Caco-2 (cell line): ENCODE measurements around the gene MOB1B. TPM values are rescaled to one million over a fixed set of nuclear protein-coding genes. Genes with fewer than 3 reads are reported as not detected.

Experiments used
- BruUV-seq: library from RNA; stranded (reverse); fragments of 400-500 nt; replicated peaks from 2 replicates; lab custom pipeline; 2021; lab: Mats Ljungman, UMichigan
- CTCF ChIA-PET: fragments of 300-600 bp; sonication (Branson Sonifier 250); formaldehyde crosslinking; loops from one replicate; lab custom pipeline; 2022; ENCODE audit warnings: antibody characterized with exemption; lab: Charles Lee
- POLR2A ChIA-PET: fragments of 300-600 bp; sonication (Branson Sonifier 250); formaldehyde crosslinking; loops from one replicate; lab custom pipeline; 2022; ENCODE audit warnings: antibody characterized with exemption; lab: Charles Lee
- DNase-seq, 2 experiments: peaks; one replicate each; pipeline versions ENCODE4 v3.0.0 to v3.0.0-alpha.2; 2020 to 2022
- H3K27me3 ChIP-seq: replicated peaks from 2 replicates; pipeline ENCODE4 v1.6.0; 2011; ENCODE audit warnings: low read length; ENCODE audit not compliant: control insufficient read depth, insufficient read depth
- H3K36me3 ChIP-seq: 2 replicates; pipeline ENCODE4 v1.5.1; 2011; ENCODE audit warnings: low read length; ENCODE audit not compliant: control insufficient read depth, insufficient read depth
- H3K4me1 ChIP-seq: fragments of 250-450 bp; sonication (Bioruptor Pico); 2 replicates; pipeline ENCODE4 v1.5.1; 2020; ENCODE audit warnings: mild to moderate bottlenecking
- H3K4me3 ChIP-seq: 2 replicates; pipeline ENCODE4 v1.5.1; 2011; ENCODE audit warnings: low read depth, mild to moderate bottlenecking, control low read depth, low read length
- H3K9me3 ChIP-seq: fragments of 250-450 bp; sonication (Bioruptor Pico); 2 replicates; pipeline ENCODE4 v1.5.1; 2020; ENCODE audit warnings: mild to moderate bottlenecking, moderate library complexity
- H3K27ac Mint-ChIP-seq: one replicate; pipeline ENCODE4 v1.8.0; 2022; ENCODE audit warnings: mixed read lengths; ENCODE audit not compliant: unreplicated experiment
- H3K27me3 Mint-ChIP-seq: one replicate; pipeline ENCODE4 v1.8.0; 2022; ENCODE audit warnings: mixed read lengths; ENCODE audit not compliant: insufficient read depth, unreplicated experiment
- H3K36me3 Mint-ChIP-seq: one replicate; pipeline ENCODE4 v1.8.0; 2022; ENCODE audit warnings: mild to moderate bottlenecking, mixed read lengths; ENCODE audit not compliant: insufficient read depth, unreplicated experiment
- H3K4me1 Mint-ChIP-seq: one replicate; pipeline ENCODE4 v1.8.0; 2022; ENCODE audit warnings: low read depth, mixed read lengths; ENCODE audit not compliant: unreplicated experiment
- H3K4me3 Mint-ChIP-seq: one replicate; pipeline ENCODE4 v1.8.0; 2022; ENCODE audit warnings: mild to moderate bottlenecking, moderate library complexity, mixed read lengths; ENCODE audit not compliant: unreplicated experiment
- H3K9me3 Mint-ChIP-seq: one replicate; pipeline ENCODE4 v1.8.0; 2022; ENCODE audit warnings: mixed read lengths; ENCODE audit not compliant: unreplicated experiment
- intact Hi-C: fragments of 100-400 bp; cut with micrococcal nuclease; formaldehyde crosslinking; loops from one replicate; pipeline ENCODE4 v1.10.0; 2022; ENCODE audit not compliant: unreplicated experiment
- total RNA-seq: library from RNA; stranded (reverse); gene quantifications from 2 replicates; pipeline ENCODE4 v1.2.3, GENCODE V29; 2022
- TF ChIP-seq, protein P1 (sequence below), 2 experiments: fragments of 200-600 bp in 1 of 2; IDR thresholded peaks; 1 replicate in 1 of 2; 2 replicates in 1 of 2; pipeline versions ENCODE4 v1.5.1 to v1.8.0; 2011 to 2022; ENCODE audit warnings: antibody characterized with exemption in 1 of 2, control low read depth in 1 of 2, inconsistent platforms in 1 of 2, low read depth in 1 of 2, low read length in 1 of 2, mild to moderate bottlenecking in 1 of 2, moderate library complexity in 1 of 2; ENCODE audit not compliant: insufficient read depth in 1 of 2, severe bottlenecking in 1 of 2, unreplicated experiment in 1 of 2

MOB1B gene
- total RNA-seq, 1 experiment from 2014 or later = 23.6 TPM

DNA sequence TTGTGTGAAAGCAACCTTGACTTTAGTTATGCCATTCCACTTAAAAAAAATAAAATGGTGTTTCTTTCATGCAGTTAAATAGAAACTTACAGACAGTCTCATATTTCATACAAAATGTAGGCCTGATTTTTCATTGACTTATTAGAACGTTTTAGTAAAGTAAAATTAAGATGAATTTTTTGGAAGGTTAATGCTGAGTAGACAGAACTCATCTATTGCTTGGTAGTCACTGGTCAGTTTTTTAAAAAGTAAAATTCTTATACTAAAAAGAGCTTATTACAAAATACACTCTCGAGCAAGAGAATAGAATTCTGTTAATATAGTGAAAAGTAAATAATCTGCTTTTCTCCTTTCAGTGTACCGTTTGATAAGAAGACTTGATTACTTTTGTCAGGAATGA lies 21.4 kb upstream of the MOB1B start:
- TF ChIP-seq, protein P1, sequence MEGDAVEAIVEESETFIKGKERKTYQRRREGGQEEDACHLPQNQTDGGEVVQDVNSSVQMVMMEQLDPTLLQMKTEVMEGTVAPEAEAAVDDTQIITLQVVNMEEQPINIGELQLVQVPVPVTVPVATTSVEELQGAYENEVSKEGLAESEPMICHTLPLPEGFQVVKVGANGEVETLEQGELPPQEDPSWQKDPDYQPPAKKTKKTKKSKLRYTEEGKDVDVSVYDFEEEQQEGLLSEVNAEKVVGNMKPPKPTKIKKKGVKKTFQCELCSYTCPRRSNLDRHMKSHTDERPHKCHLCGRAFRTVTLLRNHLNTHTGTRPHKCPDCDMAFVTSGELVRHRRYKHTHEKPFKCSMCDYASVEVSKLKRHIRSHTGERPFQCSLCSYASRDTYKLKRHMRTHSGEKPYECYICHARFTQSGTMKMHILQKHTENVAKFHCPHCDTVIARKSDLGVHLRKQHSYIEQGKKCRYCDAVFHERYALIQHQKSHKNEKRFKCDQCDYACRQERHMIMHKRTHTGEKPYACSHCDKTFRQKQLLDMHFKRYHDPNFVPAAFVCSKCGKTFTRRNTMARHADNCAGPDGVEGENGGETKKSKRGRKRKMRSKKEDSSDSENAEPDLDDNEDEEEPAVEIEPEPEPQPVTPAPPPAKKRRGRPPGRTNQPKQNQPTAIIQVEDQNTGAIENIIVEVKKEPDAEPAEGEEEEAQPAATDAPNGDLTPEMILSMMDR (IDR thresholded peaks at IDR 0.05; ENCODE audit: insufficient read depth in 1 of 2, low read depth in 1 of 2, low read length in 1 of 2, severe bottlenecking in 1 of 2, unreplicated experiment in 1 of 2) = no peak
- no peaks in the 10 kb centered on the region for H3K4me1 Mint-ChIP-seq
- POLR2A ChIA-PET = interaction anchor here (0.5 kb wide), 1 partner anchor 198 kb away, joined by 14 read pairs; no protein-coding TSS in a partner anchor

GRCh38 chr4:70885174-70885573 lies 17.0 kb upstream of the MOB1B start:
- H3K4me3 Mint-ChIP-seq = no peak overlapping the region
- POLR2A ChIA-PET = interaction anchor here (0.6 kb wide), 1 partner anchor 125 kb away, joined by 5 read pairs; no protein-coding TSS in a partner anchor

More for the DNA sequence above, 21.4 kb upstream of the MOB1B start:
- Histone ChIP-seq H3K36me3 (no peaks in the 10 kb centered on the region), H3K4me3 (no peak overlapping the region), H3K9me3 (no peaks in the 10 kb centered on the region), H3K27me3 (no peaks in the 10 kb centered on the region), H3K4me1 (no peaks in the 10 kb centered on the region)
- intact Hi-C loops = no loop called here
- Mint-ChIP-seq H3K9me3 (no peaks in the 10 kb centered on the region), H3K27me3 (no peaks in the 10 kb centered on the region), H3K4me3 (no peak overlapping the region), H3K27ac (no peak overlapping the region), H3K36me3 (no peaks in the 10 kb centered on the region)
- CTCF ChIA-PET = no interaction called here
- no TSS peak for BruUV-seq
- no peak for DNase-seq

GRCh38 chr4:70892086-70892769 lies 9.9 kb upstream of the MOB1B start:
- no peaks in the 10 kb centered on the region for H3K27me3 Mint-ChIP-seq
- H3K36me3 ChIP-seq = no peaks in the 10 kb centered on the region

More at GRCh38 chr4:70885174-70885573, 17.0 kb upstream of the MOB1B start:
- intact Hi-C loops = no loop called here
- H3K9me3 ChIP-seq = no peaks in the 10 kb centered on the region
- Mint-ChIP-seq H3K4me1 (no peaks in the 10 kb centered on the region), H3K27ac (no peak overlapping the region), H3K27me3 (no peaks in the 10 kb centered on the region), H3K9me3 (no peaks in the 10 kb centered on the region), H3K36me3 (no peaks in the 10 kb centered on the region)
- no peaks in the 10 kb centered on the region for H3K27me3 ChIP-seq
- TF ChIP-seq, protein P1 (IDR thresholded peaks at IDR 0.05; ENCODE audit: insufficient read depth in 1 of 2, low read depth in 1 of 2, low read length in 1 of 2, severe bottlenecking in 1 of 2, unreplicated experiment in 1 of 2) = no peak
- no TSS peak for BruUV-seq
- H3K4me1 ChIP-seq = no peaks in the 10 kb centered on the region
- no peak for DNase-seq
- H3K4me3 ChIP-seq = no peak overlapping the region
- CTCF ChIA-PET = interaction anchor here (0.8 kb wide), 1 partner anchor 125 kb away, joined by 6 read pairs; no protein-coding TSS in a partner anchor
- no peaks in the 10 kb centered on the region for H3K36me3 ChIP-seq

More at GRCh38 chr4:70892086-70892769, 9.9 kb upstream of the MOB1B start:
- H3K4me1 ChIP-seq = no peaks in the 10 kb centered on the region
- H3K27ac Mint-ChIP-seq = no peak overlapping the region
- H3K4me3 Mint-ChIP-seq = no peak overlapping the region
- H3K27me3 ChIP-seq = no peaks in the 10 kb centered on the region
- intact Hi-C loops = no loop called here
- no peaks in the 10 kb centered on the region for H3K9me3 Mint-ChIP-seq
- ChIA-PET CTCF (no interaction called here), POLR2A (no interaction called here)
- no peak for DNase-seq
- TF ChIP-seq, protein P1 (IDR thresholded peaks at IDR 0.05; ENCODE audit: insufficient read depth in 1 of 2, low read depth in 1 of 2, low read length in 1 of 2, severe bottlenecking in 1 of 2, unreplicated experiment in 1 of 2) = no peak
- H3K4me3 ChIP-seq = no peak overlapping the region
- H3K9me3 ChIP-seq = no peaks in the 10 kb centered on the region
- H3K4me1 Mint-ChIP-seq = no peaks in the 10 kb centered on the region
- H3K36me3 Mint-ChIP-seq = no peaks in the 10 kb centered on the region
- no TSS peak for BruUV-seq
